Nephron (organoid): ENCODE measurements around the gene RAB3A.

Experiments used
- H3K27ac Mint-ChIP-seq, 3 experiments: 2 replicates each; pipeline ENCODE4 v1.8.0; 2020; ENCODE audit warnings: mixed read lengths in 3 of 3, mild to moderate bottlenecking in 2 of 3, moderate library complexity in 1 of 3
- H3K27me3 Mint-ChIP-seq: 2 replicates; pipeline ENCODE4 v1.8.0; 2021; ENCODE audit warnings: low read depth, mild to moderate bottlenecking, moderate library complexity, mixed read lengths
- H3K36me3 Mint-ChIP-seq: 2 replicates; pipeline ENCODE4 v1.8.0; 2020; ENCODE audit warnings: low read depth, mixed read lengths
- H3K4me1 Mint-ChIP-seq: 2 replicates; pipeline ENCODE4 v1.8.0; 2020; ENCODE audit warnings: mixed read lengths
- H3K4me3 Mint-ChIP-seq, 3 experiments: 2 replicates each; pipeline ENCODE4 v1.8.0; 2020; ENCODE audit warnings: mild to moderate bottlenecking in 3 of 3, mixed read lengths in 3 of 3, moderate library complexity in 2 of 3
- H3K9me3 Mint-ChIP-seq: 2 replicates; pipeline ENCODE4 v1.8.0; 2020; ENCODE audit warnings: mixed read lengths
- TF ChIP-seq, protein P1 (sequence below), 3 experiments: fragments of 200-600 bp; sonication (generic); IDR thresholded peaks; one replicate each; pipeline ENCODE4 v1.5.0; 2021; ENCODE audit warnings: antibody characterized with exemption in 3 of 3; ENCODE audit not compliant: unreplicated experiment in 3 of 3

RAB3A gene

DNA sequence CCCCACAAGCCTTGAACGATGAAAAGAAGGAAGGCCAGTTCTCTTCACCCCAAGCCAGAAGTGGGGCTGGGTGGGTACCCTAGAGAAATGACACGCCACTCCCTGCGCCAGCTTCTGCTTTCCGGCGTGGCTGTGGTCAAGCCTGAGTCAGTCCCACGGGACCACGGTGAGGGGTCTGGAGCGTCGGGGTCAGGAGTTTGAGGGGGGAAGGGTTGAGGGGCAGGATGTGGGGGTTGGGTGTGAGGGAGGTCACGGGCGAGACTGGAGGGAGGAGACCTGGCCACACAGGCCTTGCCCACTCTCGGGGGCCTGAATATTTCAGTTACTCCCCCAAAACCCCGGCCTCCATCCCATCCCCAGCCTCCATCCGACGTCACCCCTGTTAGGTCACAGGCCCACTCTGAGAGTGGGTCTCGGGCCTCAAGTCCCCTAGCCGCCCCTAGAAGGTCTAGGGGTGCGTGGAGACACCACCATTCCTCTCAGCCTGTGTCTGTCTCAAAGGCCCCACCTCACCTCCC lies 30.7 kb downstream of the RAB3A start:
- Mint-ChIP-seq H3K9me3 (no peaks in the 10 kb centered on the region), H3K27ac (no peak overlapping the region), H3K4me1 (no peaks in the 10 kb centered on the region), H3K27me3 (peaks cover 50% of the 10 kb centered on the region), H3K36me3 (peaks cover 21% of the 10 kb centered on the region), H3K4me3 (peak overlapping the region in 1 of 3 experiments; percentile 60)
- TF ChIP-seq, protein P1, sequence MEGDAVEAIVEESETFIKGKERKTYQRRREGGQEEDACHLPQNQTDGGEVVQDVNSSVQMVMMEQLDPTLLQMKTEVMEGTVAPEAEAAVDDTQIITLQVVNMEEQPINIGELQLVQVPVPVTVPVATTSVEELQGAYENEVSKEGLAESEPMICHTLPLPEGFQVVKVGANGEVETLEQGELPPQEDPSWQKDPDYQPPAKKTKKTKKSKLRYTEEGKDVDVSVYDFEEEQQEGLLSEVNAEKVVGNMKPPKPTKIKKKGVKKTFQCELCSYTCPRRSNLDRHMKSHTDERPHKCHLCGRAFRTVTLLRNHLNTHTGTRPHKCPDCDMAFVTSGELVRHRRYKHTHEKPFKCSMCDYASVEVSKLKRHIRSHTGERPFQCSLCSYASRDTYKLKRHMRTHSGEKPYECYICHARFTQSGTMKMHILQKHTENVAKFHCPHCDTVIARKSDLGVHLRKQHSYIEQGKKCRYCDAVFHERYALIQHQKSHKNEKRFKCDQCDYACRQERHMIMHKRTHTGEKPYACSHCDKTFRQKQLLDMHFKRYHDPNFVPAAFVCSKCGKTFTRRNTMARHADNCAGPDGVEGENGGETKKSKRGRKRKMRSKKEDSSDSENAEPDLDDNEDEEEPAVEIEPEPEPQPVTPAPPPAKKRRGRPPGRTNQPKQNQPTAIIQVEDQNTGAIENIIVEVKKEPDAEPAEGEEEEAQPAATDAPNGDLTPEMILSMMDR (IDR thresholded peaks at IDR 0.05; ENCODE audit: unreplicated experiment in 3 of 3), result no peak

- H3K4me3 Mint-ChIP-seq, result no peak overlapping the region
- H3K9me3 Mint-ChIP-seq, result no peaks in the 10 kb centered on the region
- peaks cover 44% of the 10 kb centered on the region for H3K27me3 Mint-ChIP-seq
- H3K36me3 Mint-ChIP-seq, result peaks cover 25% of the 10 kb centered on the region
- no peak overlapping the region for H3K27ac Mint-ChIP-seq
- H3K4me1 Mint-ChIP-seq, result no peaks in the 10 kb centered on the region
- TF ChIP-seq, protein P1 (IDR thresholded peaks at IDR 0.05; ENCODE audit: unreplicated experiment in 3 of 3), result no peak
Observed at GRCh38 chr19:18172331-18173053, 31.4 kb downstream of the RAB3A start.

GRCh38 chr19:18171605-18172327 lies 32.1 kb downstream of the RAB3A start:
- Mint-ChIP-seq H3K36me3 (peaks cover 25% of the 10 kb centered on the region), H3K27ac (no peak overlapping the region), H3K4me1 (no peaks in the 10 kb centered on the region), H3K27me3 (peaks cover 38% of the 10 kb centered on the region), H3K9me3 (no peaks in the 10 kb centered on the region), H3K4me3 (peak overlapping the region in 1 of 3 experiments; percentile 10)
- TF ChIP-seq, protein P1 (IDR thresholded peaks at IDR 0.05; ENCODE audit: unreplicated experiment in 3 of 3), result no peak

- H3K4me1 Mint-ChIP-seq, result no peaks in the 10 kb centered on the region
- H3K9me3 Mint-ChIP-seq, result no peaks in the 10 kb centered on the region
- TF ChIP-seq, protein P1 (IDR thresholded peaks at IDR 0.05; ENCODE audit: unreplicated experiment in 3 of 3), result no peak
- no peak overlapping the region for H3K27ac Mint-ChIP-seq
- H3K36me3 Mint-ChIP-seq, result peaks cover 30% of the 10 kb centered on the region
- no peak overlapping the region for H3K4me3 Mint-ChIP-seq
- peaks cover 31% of the 10 kb centered on the region for H3K27me3 Mint-ChIP-seq
Observed at GRCh38 chr19:18170714-18171255, 33.1 kb downstream of the RAB3A start.

DNA sequence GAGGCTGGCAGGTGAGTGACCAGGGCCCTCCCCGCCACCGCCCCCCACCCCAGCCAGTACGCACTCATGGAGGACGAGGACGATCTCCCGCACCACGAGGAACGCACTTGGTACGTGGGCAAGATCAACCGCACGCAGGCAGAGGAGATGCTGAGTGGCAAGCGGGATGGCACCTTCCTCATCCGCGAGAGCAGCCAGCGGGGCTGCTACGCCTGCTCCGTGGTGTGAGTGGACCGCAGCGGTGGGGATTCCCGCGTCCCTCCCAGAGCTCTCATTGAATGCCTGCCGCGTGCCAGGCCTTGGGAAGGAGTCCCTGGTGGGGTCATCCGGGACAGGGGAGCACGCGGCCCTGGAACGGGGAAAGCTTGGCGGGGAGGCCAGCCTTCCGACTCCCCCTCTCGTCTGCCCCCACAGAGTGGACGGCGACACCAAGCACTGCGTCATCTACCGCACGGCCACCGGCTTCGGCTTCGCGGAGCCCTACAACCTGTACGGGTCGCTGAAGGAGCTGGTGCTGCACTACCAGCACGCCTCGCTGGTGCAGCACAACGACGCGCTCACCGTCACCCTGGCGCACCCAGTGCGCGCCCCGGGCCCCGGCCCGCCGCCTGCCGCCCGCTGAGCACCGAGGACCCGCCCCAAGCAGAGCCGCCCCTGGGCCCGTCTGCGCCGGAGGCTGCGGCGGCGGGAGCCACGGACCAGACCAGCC lies 35.0 kb downstream of the RAB3A start:
- no peaks in the 10 kb centered on the region for H3K4me1 Mint-ChIP-seq
- peaks cover 34% of the 10 kb centered on the region for H3K36me3 Mint-ChIP-seq
- TF ChIP-seq, protein P1 (IDR thresholded peaks at IDR 0.05; ENCODE audit: unreplicated experiment in 3 of 3), result no peak
- no peaks in the 10 kb centered on the region for H3K9me3 Mint-ChIP-seq
- peaks cover 14% of the 10 kb centered on the region for H3K27me3 Mint-ChIP-seq
- H3K27ac Mint-ChIP-seq, result no peak overlapping the region
- H3K4me3 Mint-ChIP-seq, result no peak overlapping the region
